Stimulated activated naive B cell treated with anti-CD40 and anti-IgM and Interleukin-4, amounts not matched to agents 10 μg/mL and 1 μg/mL and 100 μg/mL, for 72 hours (primary cell): ENCODE results near the gene PPP1R11.

Source experiments
- ATAC-seq, 2 donors: fragments of 150-1000 bp; cut with Tn5 transposase; replicated peaks; 2 replicates each; pipeline ENCODE4 v1.10.0; 2021; ENCODE audit warnings: moderate library complexity in 1 of 2
- DNase-seq: peaks from one replicate; pipeline ENCODE4 v3.0.0; 2021
- H3K27ac Mint-ChIP-seq: one replicate; pipeline ENCODE4 v1.8.0; 2022; ENCODE audit warnings: mild to moderate bottlenecking, mixed read lengths
- H3K27me3 Mint-ChIP-seq, 2 donors: one replicate each; pipeline ENCODE4 v1.8.0; 2022; ENCODE audit warnings: mixed read lengths in 2 of 2
- H3K36me3 Mint-ChIP-seq, 2 donors: one replicate each; pipeline ENCODE4 v1.8.0; 2022; ENCODE audit warnings: mixed read lengths in 2 of 2, mild to moderate bottlenecking in 1 of 2
- H3K4me1 Mint-ChIP-seq, 2 donors: one replicate each; pipeline ENCODE4 v1.8.0; 2022; ENCODE audit warnings: mixed read lengths in 2 of 2, mild to moderate bottlenecking in 1 of 2
- H3K4me3 Mint-ChIP-seq, 2 donors: one replicate each; pipeline ENCODE4 v1.8.0; 2022; ENCODE audit warnings: mild to moderate bottlenecking in 2 of 2, mixed read lengths in 2 of 2, moderate library complexity in 1 of 2
- H3K9me3 Mint-ChIP-seq, 2 donors: one replicate each; pipeline ENCODE4 v1.8.0; 2022; ENCODE audit warnings: mixed read lengths in 2 of 2, mild to moderate bottlenecking in 1 of 2

The PPP1R11 gene

GRCh38 chr6:30042914-30043313 is 24.1 kb upstream of the PPP1R11 start:
- H3K36me3 Mint-ChIP-seq = peaks cover 10 to 15% of the 10 kb centered on the region in 2 donors
- no peaks in the 10 kb centered on the region for H3K9me3 Mint-ChIP-seq
- ATAC-seq (peak; percentile 34 to 42), DNase-seq (no peak)
- no peaks in the 10 kb centered on the region for H3K27me3 Mint-ChIP-seq
- no peak overlapping the region for H3K4me3 Mint-ChIP-seq
- H3K4me1 Mint-ChIP-seq = peaks cover 16 to 22% of the 10 kb centered on the region in 2 donors
- no peak overlapping the region for H3K27ac Mint-ChIP-seq

- H3K4me3 Mint-ChIP-seq = no peak overlapping the region
- H3K27me3 Mint-ChIP-seq = no peaks in the 10 kb centered on the region
- H3K9me3 Mint-ChIP-seq = no peaks in the 10 kb centered on the region
- H3K36me3 Mint-ChIP-seq = peaks cover 15 to 18% of the 10 kb centered on the region in 2 donors
- ATAC-seq = no peak
- no peak overlapping the region for H3K27ac Mint-ChIP-seq
- H3K4me1 Mint-ChIP-seq = peaks cover 16 to 22% of the 10 kb centered on the region in 2 donors
- no peak for DNase-seq
Measured at GRCh38 chr6:30043744-30044143, 23.3 kb upstream of the PPP1R11 start.

GRCh38 chr6:30044630-30045029 is 22.4 kb upstream of the PPP1R11 start:
- no peaks in the 10 kb centered on the region for H3K9me3 Mint-ChIP-seq
- H3K36me3 Mint-ChIP-seq = peaks cover 15 to 19% of the 10 kb centered on the region in 2 donors
- no peak overlapping the region for H3K4me3 Mint-ChIP-seq
- no peaks in the 10 kb centered on the region for H3K27me3 Mint-ChIP-seq
- H3K4me1 Mint-ChIP-seq = peaks cover 16 to 22% of the 10 kb centered on the region in 2 donors
- no peak for ATAC-seq
- no peak overlapping the region for H3K27ac Mint-ChIP-seq
- DNase-seq = no peak

DNA sequence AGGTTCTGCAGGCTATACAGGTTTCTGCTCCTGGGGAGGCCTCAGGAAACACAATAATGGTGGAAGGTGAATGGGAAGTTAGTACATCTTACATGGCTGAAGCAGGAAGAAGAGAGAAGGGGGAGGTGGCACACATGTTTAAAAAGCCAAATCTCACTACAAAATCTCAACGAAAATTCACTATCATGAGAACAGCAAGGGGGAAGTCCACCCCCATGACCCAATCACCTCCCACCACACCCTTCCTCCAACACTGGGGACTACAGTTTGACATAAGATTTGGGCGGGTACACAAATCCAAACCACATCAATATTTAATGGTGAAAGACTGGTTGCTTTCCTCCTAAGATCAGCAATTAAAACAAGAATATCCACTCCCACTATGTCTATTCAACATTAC is 19.8 kb upstream of the PPP1R11 start:
- Mint-ChIP-seq H3K27me3 (no peaks in the 10 kb centered on the region), H3K4me1 (peaks cover 16 to 20% of the 10 kb centered on the region in 2 donors), H3K27ac (no peak overlapping the region), H3K4me3 (no peak overlapping the region), H3K9me3 (no peaks in the 10 kb centered on the region), H3K36me3 (peaks cover 16 to 27% of the 10 kb centered on the region in 2 donors)
- ATAC-seq (no peak), DNase-seq (no peak)

- ATAC-seq (no peak), DNase-seq (no peak)
- Mint-ChIP-seq H3K9me3 (no peaks in the 10 kb centered on the region), H3K27me3 (no peaks in the 10 kb centered on the region), H3K4me1 (peaks cover 0 to 4% of the 10 kb centered on the region in 2 donors), H3K27ac (no peak overlapping the region), H3K36me3 (peaks cover 18 to 46% of the 10 kb centered on the region in 2 donors), H3K4me3 (no peak overlapping the region)
Measured at GRCh38 chr6:30053682-30054081, 13.3 kb upstream of the PPP1R11 start.

DNA sequence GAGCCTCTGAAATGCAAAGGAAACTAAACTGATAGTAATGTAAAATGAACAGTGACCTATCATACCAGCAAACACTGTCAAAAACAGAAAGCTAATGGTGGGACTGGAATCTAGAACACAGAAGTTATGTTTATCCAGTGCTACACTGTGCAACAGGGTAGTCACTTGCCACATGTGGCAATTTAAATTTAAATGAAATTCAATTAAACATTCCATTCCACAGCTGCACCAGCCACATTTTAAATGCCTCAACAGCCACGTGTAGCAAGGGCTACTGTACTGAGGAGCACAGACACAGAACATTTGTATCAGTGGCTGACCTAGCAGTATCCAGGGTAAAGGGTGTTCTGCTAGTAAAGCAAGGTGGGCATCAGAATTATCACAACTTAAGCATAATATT is 11.5 kb upstream of the PPP1R11 start:
- no peaks in the 10 kb centered on the region for H3K9me3 Mint-ChIP-seq
- H3K27me3 Mint-ChIP-seq = no peaks in the 10 kb centered on the region
- peaks cover 17 to 40% of the 10 kb centered on the region in 2 donors for H3K36me3 Mint-ChIP-seq
- H3K27ac Mint-ChIP-seq = no peak overlapping the region
- H3K4me1 Mint-ChIP-seq = peaks cover 5% of the 10 kb centered on the region in 2 donors
- H3K4me3 Mint-ChIP-seq = no peak overlapping the region
- ATAC-seq (no peak), DNase-seq (no peak)

GRCh38 chr6:30060606-30061091 is 6.3 kb upstream of the PPP1R11 start:
- H3K27ac Mint-ChIP-seq = peak overlapping the region; percentile 98
- DNase-seq (peak; percentile 50), ATAC-seq (peak; percentile 65 to 74)
- H3K36me3 Mint-ChIP-seq = peaks cover 23 to 38% of the 10 kb centered on the region in 2 donors
- H3K4me3 Mint-ChIP-seq = peak overlapping the region; percentile 98 to 100
- no peaks in the 10 kb centered on the region for H3K27me3 Mint-ChIP-seq
- H3K9me3 Mint-ChIP-seq = no peaks in the 10 kb centered on the region
- H3K4me1 Mint-ChIP-seq = peaks cover 13 to 24% of the 10 kb centered on the region in 2 donors

DNA sequence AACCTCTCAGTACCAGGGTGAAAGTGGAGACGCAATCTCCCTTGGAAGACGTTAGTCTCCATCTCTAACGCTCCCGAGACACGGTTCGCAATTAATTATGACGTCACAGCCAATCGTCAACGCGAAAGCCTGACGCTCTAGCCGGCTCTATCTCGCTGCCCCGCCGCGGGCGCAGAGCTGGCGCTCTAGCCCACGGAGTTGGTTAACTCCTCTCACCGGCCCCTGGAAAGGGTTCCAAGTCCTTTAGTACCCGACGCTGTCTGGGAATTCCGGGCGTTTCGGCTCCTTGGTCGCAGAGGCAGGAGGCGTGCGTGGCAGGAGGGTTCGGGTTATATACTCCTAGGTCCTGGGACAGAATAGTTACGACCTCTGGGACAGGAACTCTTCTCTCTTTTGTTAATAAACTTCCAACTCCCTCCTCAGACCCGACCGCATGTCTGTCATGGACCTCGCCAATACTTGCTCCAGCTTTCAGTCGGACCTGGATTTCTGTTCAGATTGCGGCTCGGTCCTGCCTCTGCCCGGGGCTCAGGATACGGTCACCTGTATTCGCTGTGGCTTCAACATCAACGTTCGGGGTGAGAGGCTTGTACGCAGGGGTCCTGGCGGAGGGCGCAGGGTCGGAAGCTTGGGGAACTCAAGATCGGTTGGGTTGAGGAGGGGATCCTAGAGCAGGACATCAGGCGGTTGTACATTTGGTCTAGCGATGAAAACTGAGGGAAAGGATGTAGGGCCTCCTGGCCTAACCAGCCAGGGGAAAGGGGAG is 5.7 kb upstream of the PPP1R11 start, which contains the start of gene POLR1H:
Gene POLR1H, plus strand, starts transcription at position 174 of the 766 bp plus-strand sequence. Its CDS starts 260 bp downstream, at position 434.
- peak; percentile 95 to 97 for ATAC-seq

GRCh38 chr6:30061858-30062458 is 5.0 kb upstream of the PPP1R11 start:
- no peak for DNase-seq
- Mint-ChIP-seq H3K36me3 (peaks cover 19 to 28% of the 10 kb centered on the region in 2 donors), H3K4me3 (peak overlapping the region; percentile 98 to 100), H3K27me3 (no peaks in the 10 kb centered on the region), H3K27ac (peak overlapping the region; percentile 98), H3K4me1 (peaks cover 18 to 32% of the 10 kb centered on the region in 2 donors), H3K9me3 (no peaks in the 10 kb centered on the region)
- ATAC-seq = peak; percentile 18 to 23

More for the DNA sequence above, 5.7 kb upstream of the PPP1R11 start, which contains the start of gene POLR1H:
- Mint-ChIP-seq H3K27ac (peak within 1 kb of the TSS; percentile 98), H3K36me3 (peaks cover 23 to 33% of the 10 kb centered on the region in 2 donors), H3K9me3 (no peaks in the 10 kb centered on the region), H3K4me3 (peak within 1 kb of the TSS; percentile 98 to 100), H3K27me3 (no peaks in the 10 kb centered on the region), H3K4me1 (peaks cover 16 to 30% of the 10 kb centered on the region in 2 donors)
- peak; percentile 87 for DNase-seq

DNA sequence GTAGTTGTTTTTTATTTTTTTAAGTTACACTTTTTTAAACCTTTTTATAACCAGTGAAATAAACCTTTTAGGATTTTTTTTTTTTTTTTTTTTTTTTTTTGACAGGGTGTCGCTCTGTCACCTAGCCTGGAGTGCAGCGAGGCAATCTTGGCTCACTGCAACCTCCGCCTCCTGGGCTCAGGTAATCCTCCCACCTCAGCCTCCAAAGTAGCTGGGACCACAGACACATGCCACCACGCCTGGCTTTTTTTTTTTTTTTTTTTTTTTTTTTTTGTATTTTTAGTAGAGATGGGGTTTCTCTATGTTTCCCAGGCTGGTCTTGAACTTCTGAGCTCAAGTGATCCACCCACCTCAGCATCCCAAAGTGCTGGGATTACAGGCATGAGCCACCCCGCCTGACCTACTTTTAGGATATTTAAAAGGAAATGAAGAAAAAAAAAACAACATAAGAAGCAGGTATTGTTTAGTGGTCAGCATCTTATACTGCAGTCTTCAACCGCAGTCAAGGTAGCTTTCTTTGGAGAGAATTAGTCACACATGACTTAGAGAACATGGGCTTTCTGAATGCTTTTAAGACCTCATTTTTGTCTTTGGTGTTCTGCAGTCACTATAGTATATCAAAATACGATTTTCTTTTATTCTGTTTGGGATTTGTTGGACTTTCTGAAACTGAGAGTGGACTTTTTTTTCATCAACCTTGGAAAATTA is 4.4 kb upstream of the PPP1R11 start:
- Mint-ChIP-seq H3K27me3 (no peaks in the 10 kb centered on the region), H3K4me3 (peak overlapping the region in 1 of 2 donors; percentile 98), H3K9me3 (no peaks in the 10 kb centered on the region), H3K36me3 (peaks cover 18 to 25% of the 10 kb centered on the region in 2 donors), H3K4me1 (peaks cover 20 to 34% of the 10 kb centered on the region in 2 donors), H3K27ac (no peak overlapping the region)
- no peak for ATAC-seq
- DNase-seq = no peak

DNA sequence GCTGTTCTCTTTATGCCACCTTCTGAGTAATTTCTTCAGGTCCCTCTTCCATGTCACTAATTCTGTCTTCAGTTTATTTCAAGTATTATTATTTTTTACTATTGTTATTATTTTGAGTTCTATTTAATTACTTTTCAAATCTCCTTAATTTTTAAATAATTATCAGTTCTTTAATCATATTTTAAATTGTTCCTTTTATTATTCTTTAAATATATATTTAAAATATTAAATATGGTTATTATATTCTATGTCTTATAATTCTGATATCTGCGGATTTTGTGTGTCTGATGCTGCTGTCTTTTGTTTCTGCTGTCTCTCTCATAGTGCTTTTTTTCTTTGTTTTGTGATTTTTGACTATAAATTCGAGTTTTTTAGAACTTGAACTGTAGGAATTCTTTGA is 3.7 kb upstream of the PPP1R11 start:
- DNase-seq = no peak
- no peak overlapping the region for H3K27ac Mint-ChIP-seq
- ATAC-seq = no peak
- no peak overlapping the region for H3K4me3 Mint-ChIP-seq
- peaks cover 18 to 30% of the 10 kb centered on the region in 2 donors for H3K36me3 Mint-ChIP-seq
- H3K27me3 Mint-ChIP-seq = no peaks in the 10 kb centered on the region
- no peaks in the 10 kb centered on the region for H3K9me3 Mint-ChIP-seq
- H3K4me1 Mint-ChIP-seq = peaks cover 23 to 41% of the 10 kb centered on the region in 2 donors

GRCh38 chr6:30066082-30066481 is 916 bp upstream of the PPP1R11 start:
- H3K36me3 Mint-ChIP-seq = peaks cover 38 to 51% of the 10 kb centered on the region in 2 donors
- peaks cover 31 to 46% of the 10 kb centered on the region in 2 donors for H3K4me1 Mint-ChIP-seq
- no peaks in the 10 kb centered on the region for H3K9me3 Mint-ChIP-seq
- DNase-seq (no peak), ATAC-seq (no peak)
- H3K27ac Mint-ChIP-seq = peak overlapping the region; percentile 96
- H3K4me3 Mint-ChIP-seq = peak overlapping the region; percentile 85 to 94
- H3K27me3 Mint-ChIP-seq = peaks cover 5 to 6% of the 10 kb centered on the region in 2 donors

DNA sequence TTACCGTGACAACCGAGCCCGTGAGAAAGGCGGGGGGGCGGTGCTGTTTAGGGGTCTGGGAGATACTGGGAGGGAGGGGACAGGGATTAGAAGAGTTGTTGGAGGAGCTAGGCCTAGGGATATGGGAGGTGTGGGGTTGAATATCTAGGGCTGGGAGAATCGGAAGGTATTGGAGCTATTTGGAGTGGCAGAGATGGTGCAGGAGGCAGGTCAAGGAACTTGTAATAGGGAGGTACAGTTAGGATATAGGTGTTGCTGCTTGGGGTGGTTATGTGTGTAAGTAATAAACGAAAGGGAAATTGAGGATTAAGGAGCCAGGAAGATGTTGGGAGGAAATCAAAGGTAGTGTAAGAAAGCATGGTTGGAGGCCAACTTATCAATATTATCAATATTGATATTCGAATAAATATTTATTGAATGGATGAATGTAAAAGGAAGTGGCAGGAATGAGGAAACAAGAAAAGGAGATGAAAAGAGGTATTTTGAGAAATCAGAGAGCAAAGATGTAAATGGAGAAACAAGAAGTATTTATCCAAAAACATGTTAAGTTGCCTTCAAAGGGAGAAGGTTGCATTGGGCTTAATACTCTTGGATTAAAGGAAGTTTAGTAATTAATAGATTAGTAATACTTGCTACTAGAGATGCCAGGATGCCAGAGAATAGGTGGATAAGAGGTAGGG is 602 bp downstream of the PPP1R11 start:
- Mint-ChIP-seq H3K27ac (peak overlapping the region; percentile 96), H3K36me3 (peaks cover 45 to 54% of the 10 kb centered on the region in 2 donors)

More for the DNA sequence above, 602 bp downstream of the PPP1R11 start:
- Mint-ChIP-seq H3K27me3 (peaks cover 17 to 19% of the 10 kb centered on the region in 2 donors), H3K4me3 (peak overlapping the region; percentile 85 to 94), H3K9me3 (no peaks in the 10 kb centered on the region), H3K4me1 (peaks cover 34 to 49% of the 10 kb centered on the region in 2 donors)
- ATAC-seq (no peak), DNase-seq (no peak)
